A673 (cell line): Measurements from ENCODE around the gene LITAFD. TPM values are rescaled to one million over a fixed set of nuclear protein-coding genes. Genes with fewer than 3 reads are reported as not detected.

ENCODE experiments used
- BruUV-seq: library from RNA; stranded (reverse); fragments of 400-500 nt; replicated peaks from 2 replicates; lab custom pipeline; 2021; lab: Mats Ljungman, UMichigan
- CTCF ChIA-PET: fragments of 300-600 bp; sonication (Branson Sonifier 250); formaldehyde crosslinking; loops from one replicate; lab custom pipeline; 2022; ENCODE audit warnings: antibody characterized with exemption; lab: Charles Lee
- POLR2A ChIA-PET: fragments of 300-600 bp; sonication (Branson Sonifier 250); formaldehyde crosslinking; loops from one replicate; lab custom pipeline; 2022; ENCODE audit warnings: antibody characterized with exemption; ENCODE audit not compliant: low non-redundant PET; lab: Charles Lee
- DNase-seq: peaks from one replicate; pipeline ENCODE4 v3.0.0-alpha.2; 2015; ENCODE audit warnings: low spot score
- H3K27ac ChIP-seq: fragments of 200-600 bp; sonication (generic); 2 replicates; pipeline ENCODE4 v1.5.1; 2016; ENCODE audit warnings: mixed run types, low read depth, mild to moderate bottlenecking, mixed read lengths, antibody characterized with exemption, low read length; ENCODE audit not compliant: poor library complexity, severe bottlenecking
- H3K27me3 ChIP-seq: fragments of 200-600 bp; sonication (generic); replicated peaks from 2 replicates; pipeline ENCODE4 v1.6.1; 2017; ENCODE audit warnings: mixed run types, low read depth, mild to moderate bottlenecking, mixed read lengths, antibody characterized with exemption, low read length; ENCODE audit not compliant: insufficient read depth, poor library complexity
- H3K36me3 ChIP-seq: fragments of 200-600 bp; sonication (generic); 2 replicates; pipeline ENCODE4 v1.6.1; 2016; ENCODE audit warnings: mixed run types, mild to moderate bottlenecking, mixed read lengths, antibody characterized with exemption, low read length; ENCODE audit not compliant: insufficient read depth, poor library complexity, severe bottlenecking
- H3K4me1 ChIP-seq: fragments of 200-600 bp; sonication (generic); 2 replicates; pipeline ENCODE4 v1.6.1; 2017; ENCODE audit warnings: mixed run types, mild to moderate bottlenecking, mixed read lengths, antibody characterized with exemption, low read length; ENCODE audit not compliant: insufficient read depth, poor library complexity, severe bottlenecking
- H3K4me3 ChIP-seq: fragments of 200-600 bp; sonication (generic); 2 replicates; pipeline ENCODE4 v1.5.1; 2016; ENCODE audit warnings: low read depth, mixed run types, mild to moderate bottlenecking, mixed read lengths, low read length; ENCODE audit not compliant: poor library complexity, severe bottlenecking
- H3K9me3 ChIP-seq: fragments of 200-600 bp; sonication (generic); 2 replicates; pipeline ENCODE4 v1.6.1; 2016; ENCODE audit warnings: mixed run types, low read depth, mild to moderate bottlenecking, mixed read lengths, antibody characterized with exemption, low read length; ENCODE audit not compliant: poor library complexity, severe bottlenecking
- EZH2 ChIP-seq: fragments of 200-600 bp; sonication (generic); IDR thresholded peaks from 2 replicates; pipeline ENCODE4 v1.6.1; 2017; ENCODE audit warnings: borderline replicate concordance, low read depth, mild to moderate bottlenecking, mixed read lengths, antibody characterized with exemption, low read length; ENCODE audit not compliant: poor library complexity, severe bottlenecking
- intact Hi-C: fragments of 100-400 bp; cut with micrococcal nuclease; formaldehyde crosslinking; loops from one replicate; pipeline ENCODE4 v1.10.0; 2022; ENCODE audit not compliant: unreplicated experiment
- total RNA-seq: library from RNA; stranded (reverse); gene quantifications from 2 replicates; pipeline ENCODE4 v1.2.3, GENCODE V29; 2021
- TF ChIP-seq, protein P1 (sequence below): fragments of 300-800, 200-600 bp; sonication (generic); conservative IDR thresholded peaks from 2 replicates; pipeline ENCODE4 v1.5.1; 2017; ENCODE audit warnings: low read depth, mild to moderate bottlenecking, antibody characterized with exemption, low read length, moderate library complexity, mixed read lengths

The LITAFD gene
- total RNA-seq, 1 experiment from 2014 or later: not detected

DNA sequence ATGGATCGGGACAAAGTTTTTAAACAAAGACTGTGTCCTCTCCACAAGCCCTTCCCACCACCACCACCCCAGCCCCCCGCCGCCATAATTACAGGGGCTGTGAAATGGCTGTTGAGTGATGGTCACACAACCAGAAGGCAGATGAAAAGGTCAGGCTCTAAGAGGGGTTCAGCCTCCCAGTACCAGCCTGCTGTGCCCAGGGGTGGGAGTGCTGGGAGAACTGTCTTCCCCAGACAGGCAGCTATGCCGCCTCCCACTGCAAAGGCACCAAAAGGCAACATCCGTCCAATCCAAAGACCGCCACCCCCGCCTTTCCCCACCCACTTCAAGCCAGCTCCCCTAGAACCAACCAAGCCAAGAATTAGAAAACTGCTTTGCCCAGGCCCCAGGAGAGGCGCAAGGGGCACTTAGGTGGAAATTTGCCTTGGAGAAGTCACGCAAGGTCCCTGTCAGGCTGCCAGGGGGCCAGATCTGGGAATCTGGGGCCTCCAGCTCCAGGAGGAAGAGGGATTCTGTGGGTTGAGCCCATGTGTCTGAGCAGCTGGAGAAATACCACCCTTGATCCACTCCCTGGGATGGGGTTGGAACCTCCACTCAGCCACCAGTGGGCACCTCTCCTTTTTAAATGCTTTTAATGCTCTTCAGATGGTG, 27.7 kb upstream of the LITAFD start:
- TF ChIP-seq, protein P1, sequence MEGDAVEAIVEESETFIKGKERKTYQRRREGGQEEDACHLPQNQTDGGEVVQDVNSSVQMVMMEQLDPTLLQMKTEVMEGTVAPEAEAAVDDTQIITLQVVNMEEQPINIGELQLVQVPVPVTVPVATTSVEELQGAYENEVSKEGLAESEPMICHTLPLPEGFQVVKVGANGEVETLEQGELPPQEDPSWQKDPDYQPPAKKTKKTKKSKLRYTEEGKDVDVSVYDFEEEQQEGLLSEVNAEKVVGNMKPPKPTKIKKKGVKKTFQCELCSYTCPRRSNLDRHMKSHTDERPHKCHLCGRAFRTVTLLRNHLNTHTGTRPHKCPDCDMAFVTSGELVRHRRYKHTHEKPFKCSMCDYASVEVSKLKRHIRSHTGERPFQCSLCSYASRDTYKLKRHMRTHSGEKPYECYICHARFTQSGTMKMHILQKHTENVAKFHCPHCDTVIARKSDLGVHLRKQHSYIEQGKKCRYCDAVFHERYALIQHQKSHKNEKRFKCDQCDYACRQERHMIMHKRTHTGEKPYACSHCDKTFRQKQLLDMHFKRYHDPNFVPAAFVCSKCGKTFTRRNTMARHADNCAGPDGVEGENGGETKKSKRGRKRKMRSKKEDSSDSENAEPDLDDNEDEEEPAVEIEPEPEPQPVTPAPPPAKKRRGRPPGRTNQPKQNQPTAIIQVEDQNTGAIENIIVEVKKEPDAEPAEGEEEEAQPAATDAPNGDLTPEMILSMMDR: no peak
- TF ChIP-seq EZH2: no peak
- POLR2A ChIA-PET: no interaction called here
- intact Hi-C loops: no loop called here
- no peaks in the 10 kb centered on the region for H3K9me3 ChIP-seq
- H3K4me3 ChIP-seq: no peak overlapping the region
- CTCF ChIA-PET: interaction anchor here (1.0 kb wide), 1 partner anchor 12 kb away, joined by 3 read pairs; no protein-coding TSS in a partner anchor
- DNase-seq: no peak
- H3K36me3 ChIP-seq: peaks cover 90% of the 10 kb centered on the region
- BruUV-seq: no TSS peak
- peaks cover 3% of the 10 kb centered on the region for H3K4me1 ChIP-seq
- H3K27ac ChIP-seq: peak overlapping the region; percentile 54
- H3K27me3 ChIP-seq: no peaks in the 10 kb centered on the region

DNA sequence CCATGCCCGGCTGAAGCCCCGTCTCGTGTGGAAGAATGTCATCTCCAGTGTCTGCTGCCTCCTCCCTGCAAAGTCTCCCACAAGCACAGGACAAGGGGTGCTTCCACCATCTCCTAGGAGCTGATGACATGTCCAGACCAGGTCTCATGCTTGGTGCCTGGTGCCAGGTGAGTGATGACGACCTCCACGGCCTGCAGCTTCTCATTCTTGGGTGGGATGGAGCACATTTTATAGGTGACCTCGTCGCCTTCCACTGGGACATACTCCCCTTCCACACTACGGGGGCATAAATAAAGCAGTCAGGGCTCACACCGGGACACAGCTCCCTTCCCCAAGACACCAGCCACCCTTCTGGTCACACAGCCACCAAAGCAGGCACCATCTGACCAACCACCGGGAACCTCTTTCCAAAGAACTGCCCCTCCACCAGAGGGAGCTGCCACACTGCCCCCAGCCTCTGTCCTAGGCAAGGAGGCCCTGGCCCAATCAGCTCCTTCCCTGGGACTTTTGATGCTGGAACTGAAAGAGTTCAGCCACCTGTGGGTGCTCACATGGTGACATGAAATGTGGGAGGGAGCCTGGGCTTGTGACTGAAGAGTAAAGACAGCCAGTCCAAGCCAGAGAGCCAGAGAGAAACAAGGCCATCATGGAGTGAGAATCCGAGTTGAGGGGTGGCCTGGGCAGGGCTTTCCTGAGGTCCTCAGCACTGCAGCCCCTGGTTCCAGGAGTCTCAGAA, 26.9 kb upstream of the LITAFD start:
- BruUV-seq: no TSS peak
- peaks cover 86% of the 10 kb centered on the region for H3K36me3 ChIP-seq
- no peaks in the 10 kb centered on the region for H3K9me3 ChIP-seq
- ChIA-PET CTCF (no interaction called here), POLR2A (no interaction called here)
- DNase-seq: no peak
- intact Hi-C loops: no loop called here
- H3K4me3 ChIP-seq: no peak overlapping the region
- H3K27me3 ChIP-seq: no peaks in the 10 kb centered on the region
- TF ChIP-seq EZH2: no peak
- TF ChIP-seq, protein P1: peak; percentile 43
- peak overlapping the region; percentile 23 for H3K27ac ChIP-seq
- no peaks in the 10 kb centered on the region for H3K4me1 ChIP-seq

DNA sequence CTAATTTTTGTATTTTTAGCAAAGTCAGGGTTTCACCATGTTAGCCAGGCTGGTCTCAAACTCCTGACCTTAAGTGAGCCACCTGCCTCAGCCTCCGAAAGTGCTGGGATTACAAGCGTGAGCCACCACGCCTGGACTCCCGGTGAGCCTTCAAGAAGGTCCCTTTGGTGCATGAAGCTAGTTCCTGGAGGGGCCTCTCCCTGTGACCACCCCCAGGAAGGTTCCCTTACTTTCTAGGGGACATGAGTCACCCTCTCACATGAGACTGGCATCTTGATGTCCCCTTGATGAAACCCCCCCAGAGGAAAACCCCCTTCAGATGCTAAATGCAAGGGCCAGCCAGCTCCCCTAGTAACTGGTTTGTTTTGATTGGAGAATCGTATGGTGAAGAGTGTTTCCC, 26.2 kb upstream of the LITAFD start:
- Histone ChIP-seq H3K27ac (peak overlapping the region; percentile 23), H3K9me3 (no peaks in the 10 kb centered on the region), H3K4me3 (no peak overlapping the region), H3K27me3 (no peaks in the 10 kb centered on the region), H3K4me1 (no peaks in the 10 kb centered on the region), H3K36me3 (peaks cover 86% of the 10 kb centered on the region)
- ChIA-PET CTCF (interaction anchor here (0.7 kb wide), 1 partner anchor 80 kb away, joined by 7 read pairs; no protein-coding TSS in a partner anchor), POLR2A (no interaction called here)
- intact Hi-C loops: no loop called here
- no peak for DNase-seq
- no TSS peak for BruUV-seq
- TF ChIP-seq EZH2: no peak
- TF ChIP-seq, protein P1: no peak
